HepG2 (cell line): ENCODE data around the gene SPATS2. TPM values are rescaled to one million over a fixed set of nuclear protein-coding genes. Genes with fewer than 3 reads are reported as not detected.

Experiments used
- ATAD3A ChIP-seq: sonication (generic); formaldehyde crosslinking; IDR thresholded peaks from 2 replicates; pipeline ENCODE4 v1.4.0; 2020; ENCODE audit warnings: missing genetic modification reagents
- CC2D1A ChIP-seq: sonication (generic); formaldehyde crosslinking; IDR thresholded peaks from 2 replicates; pipeline ENCODE4 v1.8.1; 2023; ENCODE audit warnings: mild to moderate bottlenecking, missing genetic modification reagents
- DMAP1 ChIP-seq: IDR thresholded peaks from 2 replicates; pipeline ENCODE4 v1.6.1; 2016
- FOXO1 ChIP-seq: sonication (generic); formaldehyde crosslinking; IDR thresholded peaks from 2 replicates; pipeline ENCODE4 v1.4.0; 2020; ENCODE audit warnings: missing genetic modification reagents
- GATAD2A ChIP-seq: IDR thresholded peaks from 2 replicates; pipeline ENCODE4 v1.6.1; 2016
- HOXA5 ChIP-seq: sonication (generic); formaldehyde crosslinking; IDR thresholded peaks from 2 replicates; pipeline ENCODE4 v1.4.0; 2020; ENCODE audit warnings: missing genetic modification reagents
- KLF9 ChIP-seq: IDR thresholded peaks from 2 replicates; pipeline ENCODE4 v1.6.1; 2016; ENCODE audit warnings: low read depth
- NFATC3 ChIP-seq: sonication (generic); formaldehyde crosslinking; IDR thresholded peaks from 2 replicates; pipeline ENCODE4 v1.5.1; 2020; ENCODE audit warnings: mild to moderate bottlenecking, missing genetic modification reagents
- SMAD1 ChIP-seq: sonication (generic); formaldehyde crosslinking; IDR thresholded peaks from 2 replicates; pipeline ENCODE4 v1.4.0; 2020; ENCODE audit warnings: missing genetic modification reagents, low read depth, mild to moderate bottlenecking, borderline replicate concordance
- SRF ChIP-seq: IDR thresholded peaks from 2 replicates; pipeline ENCODE4 v1.6.1; 2011; ENCODE audit warnings: mild to moderate bottlenecking, low read depth, low read length, moderate library complexity
- SSRP1 ChIP-seq: IDR thresholded peaks from 2 replicates; pipeline ENCODE4 v1.6.1; 2016; ENCODE audit warnings: control low read depth
- TAF1 ChIP-seq: sonication (generic); formaldehyde crosslinking; IDR thresholded peaks from 2 replicates; pipeline ENCODE4 v1.4.0; 2020; ENCODE audit warnings: missing genetic modification reagents
- TGIF2 ChIP-seq: IDR thresholded peaks from 2 replicates; pipeline ENCODE4 v1.6.1; 2016; ENCODE audit warnings: control low read depth, missing compliant biosample characterization
- ZFP36L2 ChIP-seq: sonication (generic); formaldehyde crosslinking; IDR thresholded peaks from 2 replicates; pipeline ENCODE4 v1.4.0; 2020; ENCODE audit warnings: missing genetic modification reagents
- ZNF788 ChIP-seq: sonication (generic); formaldehyde crosslinking; IDR thresholded peaks from 2 replicates; pipeline ENCODE4 v1.5.0; 2020; ENCODE audit warnings: mild to moderate bottlenecking, missing genetic modification reagents, borderline replicate concordance
- polyA plus RNA-seq, 8 experiments: library from polyadenylated mRNA; depleted of rRNA in 3 of 8; stranded (reverse) in 7 of 8; unstranded in 1 of 8; fragments of >200 nt; fragmentation: Illumina TruSeq in 4 of 8; extraction: Trizol in 4 of 8; gene quantifications; 2 replicates each; pipeline versions ENCODE4 v1.2.1 to v1.2.3, GENCODE V29; 2011 to 2016; ENCODE audit warnings: low read depth in 4 of 8, missing spikeins in 1 of 8, mixed read lengths in 1 of 8; ENCODE audit not compliant: insufficient read depth in 1 of 8
- total RNA-seq, 5 experiments: library from RNA; depleted of rRNA; stranded (reverse); fragments of >200 nt; fragmentation: Illumina TruSeq; extraction: Trizol; gene quantifications; 2 replicates each; pipeline ENCODE4 v1.2.3, GENCODE V29; 2016; ENCODE audit warnings: low read depth in 1 of 5
- TF ChIP-seq, protein P1 (sequence below): sonication (generic); formaldehyde crosslinking; IDR thresholded peaks from 2 replicates; pipeline ENCODE4 v1.4.0; 2020; ENCODE audit warnings: mild to moderate bottlenecking, missing genetic modification reagents
- TF ChIP-seq, protein P2 (sequence below): sonication (generic); formaldehyde crosslinking; IDR thresholded peaks from 2 replicates; pipeline ENCODE4 v1.4.0; 2020; ENCODE audit warnings: missing genetic modification reagents, mild to moderate bottlenecking, borderline replicate concordance
- TF ChIP-seq, protein P3 (sequence below): sonication (generic); formaldehyde crosslinking; IDR thresholded peaks from 2 replicates; pipeline ENCODE4 v1.9.0; 2021; ENCODE audit warnings: missing genetic modification reagents, borderline replicate concordance
- TF ChIP-seq, protein P4 (sequence below): sonication (generic); formaldehyde crosslinking; IDR thresholded peaks from 2 replicates; pipeline ENCODE4 v1.4.0; 2020; ENCODE audit warnings: low read depth, mild to moderate bottlenecking, missing genetic modification reagents
- TF ChIP-seq, protein P5 (sequence below): sonication (generic); formaldehyde crosslinking; IDR thresholded peaks from 2 replicates; pipeline ENCODE4 v1.5.0; 2020; ENCODE audit warnings: missing genetic modification reagents

The SPATS2 gene
- total and polyA plus RNA-seq, 2 of the 13 experiments (the other 11 are each of a cell fraction or from before 2014, with no cell fraction given), result 19.3 to 28.1 TPM

DNA sequence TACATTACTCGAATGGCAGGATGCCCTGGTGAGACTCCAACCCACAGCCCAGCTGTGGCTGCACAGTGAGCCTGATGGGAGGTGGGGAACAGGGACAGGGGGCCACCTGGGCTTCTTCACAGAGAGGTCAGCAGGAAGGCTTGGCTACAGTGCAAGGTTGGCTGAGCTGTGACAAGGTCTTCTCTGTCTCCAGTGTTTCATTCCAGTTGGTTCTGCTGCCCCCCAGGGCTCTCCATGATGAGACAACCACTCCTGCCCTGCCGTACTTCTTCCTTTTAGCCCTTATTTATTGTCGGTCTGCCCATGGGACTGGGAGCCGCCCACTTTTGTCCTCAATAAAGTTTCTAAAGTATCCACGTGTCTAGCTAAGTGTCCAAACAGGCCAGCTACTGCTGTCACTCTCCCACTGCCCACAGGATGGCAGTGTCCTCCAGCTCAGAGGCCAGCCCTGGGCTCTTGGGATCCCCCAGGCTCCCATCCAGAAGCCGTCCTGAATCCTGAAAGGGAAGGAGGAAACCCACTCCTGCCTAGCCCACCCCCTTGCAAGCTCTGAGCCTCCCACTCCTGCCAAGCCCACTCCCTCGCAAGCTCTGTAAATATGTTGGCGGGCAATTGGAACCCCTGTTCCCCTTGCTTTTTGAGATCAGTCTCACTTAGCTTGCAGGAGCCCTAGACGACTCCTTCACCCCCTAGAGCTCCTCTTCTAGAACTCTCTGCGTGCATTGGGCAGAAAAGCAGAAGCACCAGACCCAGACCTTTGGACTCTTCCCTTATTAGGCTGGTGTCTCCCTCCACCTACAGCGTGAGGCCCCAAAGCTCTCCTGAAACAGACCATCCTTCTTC is 35.7 kb upstream of the SPATS2 start (continued):
- TF ChIP-seq, protein P1, sequence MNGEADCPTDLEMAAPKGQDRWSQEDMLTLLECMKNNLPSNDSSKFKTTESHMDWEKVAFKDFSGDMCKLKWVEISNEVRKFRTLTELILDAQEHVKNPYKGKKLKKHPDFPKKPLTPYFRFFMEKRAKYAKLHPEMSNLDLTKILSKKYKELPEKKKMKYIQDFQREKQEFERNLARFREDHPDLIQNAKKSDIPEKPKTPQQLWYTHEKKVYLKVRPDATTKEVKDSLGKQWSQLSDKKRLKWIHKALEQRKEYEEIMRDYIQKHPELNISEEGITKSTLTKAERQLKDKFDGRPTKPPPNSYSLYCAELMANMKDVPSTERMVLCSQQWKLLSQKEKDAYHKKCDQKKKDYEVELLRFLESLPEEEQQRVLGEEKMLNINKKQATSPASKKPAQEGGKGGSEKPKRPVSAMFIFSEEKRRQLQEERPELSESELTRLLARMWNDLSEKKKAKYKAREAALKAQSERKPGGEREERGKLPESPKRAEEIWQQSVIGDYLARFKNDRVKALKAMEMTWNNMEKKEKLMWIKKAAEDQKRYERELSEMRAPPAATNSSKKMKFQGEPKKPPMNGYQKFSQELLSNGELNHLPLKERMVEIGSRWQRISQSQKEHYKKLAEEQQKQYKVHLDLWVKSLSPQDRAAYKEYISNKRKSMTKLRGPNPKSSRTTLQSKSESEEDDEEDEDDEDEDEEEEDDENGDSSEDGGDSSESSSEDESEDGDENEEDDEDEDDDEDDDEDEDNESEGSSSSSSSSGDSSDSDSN (CRISPR knock-in tag), result no peak
- TF ChIP-seq TGIF2 (CRISPR knock-in tag) (peak; percentile 40; the same call in 1 of the 2 replicates), SMAD1 (CRISPR knock-in tag) (no peak), NFATC3 (no peak), CC2D1A (no peak), ZFP36L2 (CRISPR knock-in tag) (no peak), SSRP1 (CRISPR knock-in tag) (no peak), ZNF788 (CRISPR knock-in tag) (no peak), KLF9 (CRISPR knock-in tag) (no peak), HOXA5 (CRISPR knock-in tag) (no peak), GATAD2A (CRISPR knock-in tag) (0 out of 2 replicates have a peak, but pooled peaks have one; percentile 19), ATAD3A (no peak), TAF1 (CRISPR knock-in tag) (no peak), SRF (peak; percentile 84), DMAP1 (no peak), FOXO1 (peak; percentile 37; the same call in 1 of the 2 replicates)
- TF ChIP-seq, protein P2, sequence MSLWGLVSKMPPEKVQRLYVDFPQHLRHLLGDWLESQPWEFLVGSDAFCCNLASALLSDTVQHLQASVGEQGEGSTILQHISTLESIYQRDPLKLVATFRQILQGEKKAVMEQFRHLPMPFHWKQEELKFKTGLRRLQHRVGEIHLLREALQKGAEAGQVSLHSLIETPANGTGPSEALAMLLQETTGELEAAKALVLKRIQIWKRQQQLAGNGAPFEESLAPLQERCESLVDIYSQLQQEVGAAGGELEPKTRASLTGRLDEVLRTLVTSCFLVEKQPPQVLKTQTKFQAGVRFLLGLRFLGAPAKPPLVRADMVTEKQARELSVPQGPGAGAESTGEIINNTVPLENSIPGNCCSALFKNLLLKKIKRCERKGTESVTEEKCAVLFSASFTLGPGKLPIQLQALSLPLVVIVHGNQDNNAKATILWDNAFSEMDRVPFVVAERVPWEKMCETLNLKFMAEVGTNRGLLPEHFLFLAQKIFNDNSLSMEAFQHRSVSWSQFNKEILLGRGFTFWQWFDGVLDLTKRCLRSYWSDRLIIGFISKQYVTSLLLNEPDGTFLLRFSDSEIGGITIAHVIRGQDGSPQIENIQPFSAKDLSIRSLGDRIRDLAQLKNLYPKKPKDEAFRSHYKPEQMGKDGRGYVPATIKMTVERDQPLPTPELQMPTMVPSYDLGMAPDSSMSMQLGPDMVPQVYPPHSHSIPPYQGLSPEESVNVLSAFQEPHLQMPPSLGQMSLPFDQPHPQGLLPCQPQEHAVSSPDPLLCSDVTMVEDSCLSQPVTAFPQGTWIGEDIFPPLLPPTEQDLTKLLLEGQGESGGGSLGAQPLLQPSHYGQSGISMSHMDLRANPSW (CRISPR knock-in tag), result no peak
- TF ChIP-seq, protein P3, sequence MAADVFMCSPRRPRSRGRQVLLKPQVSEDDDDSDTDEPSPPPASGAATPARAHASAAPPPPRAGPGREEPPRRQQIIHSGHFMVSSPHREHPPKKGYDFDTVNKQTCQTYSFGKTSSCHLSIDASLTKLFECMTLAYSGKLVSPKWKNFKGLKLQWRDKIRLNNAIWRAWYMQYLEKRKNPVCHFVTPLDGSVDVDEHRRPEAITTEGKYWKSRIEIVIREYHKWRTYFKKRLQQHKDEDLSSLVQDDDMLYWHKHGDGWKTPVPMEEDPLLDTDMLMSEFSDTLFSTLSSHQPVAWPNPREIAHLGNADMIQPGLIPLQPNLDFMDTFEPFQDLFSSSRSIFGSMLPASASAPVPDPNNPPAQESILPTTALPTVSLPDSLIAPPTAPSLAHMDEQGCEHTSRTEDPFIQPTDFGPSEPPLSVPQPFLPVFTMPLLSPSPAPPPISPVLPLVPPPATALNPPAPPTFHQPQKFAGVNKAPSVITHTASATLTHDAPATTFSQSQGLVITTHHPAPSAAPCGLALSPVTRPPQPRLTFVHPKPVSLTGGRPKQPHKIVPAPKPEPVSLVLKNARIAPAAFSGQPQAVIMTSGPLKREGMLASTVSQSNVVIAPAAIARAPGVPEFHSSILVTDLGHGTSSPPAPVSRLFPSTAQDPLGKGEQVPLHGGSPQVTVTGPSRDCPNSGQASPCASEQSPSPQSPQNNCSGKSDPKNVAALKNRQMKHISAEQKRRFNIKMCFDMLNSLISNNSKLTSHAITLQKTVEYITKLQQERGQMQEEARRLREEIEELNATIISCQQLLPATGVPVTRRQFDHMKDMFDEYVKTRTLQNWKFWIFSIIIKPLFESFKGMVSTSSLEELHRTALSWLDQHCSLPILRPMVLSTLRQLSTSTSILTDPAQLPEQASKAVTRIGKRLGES, result no peak
- TF ChIP-seq, protein P4, sequence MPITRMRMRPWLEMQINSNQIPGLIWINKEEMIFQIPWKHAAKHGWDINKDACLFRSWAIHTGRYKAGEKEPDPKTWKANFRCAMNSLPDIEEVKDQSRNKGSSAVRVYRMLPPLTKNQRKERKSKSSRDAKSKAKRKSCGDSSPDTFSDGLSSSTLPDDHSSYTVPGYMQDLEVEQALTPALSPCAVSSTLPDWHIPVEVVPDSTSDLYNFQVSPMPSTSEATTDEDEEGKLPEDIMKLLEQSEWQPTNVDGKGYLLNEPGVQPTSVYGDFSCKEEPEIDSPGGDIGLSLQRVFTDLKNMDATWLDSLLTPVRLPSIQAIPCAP (CRISPR knock-in tag), result no peak
- TF ChIP-seq, protein P5, sequence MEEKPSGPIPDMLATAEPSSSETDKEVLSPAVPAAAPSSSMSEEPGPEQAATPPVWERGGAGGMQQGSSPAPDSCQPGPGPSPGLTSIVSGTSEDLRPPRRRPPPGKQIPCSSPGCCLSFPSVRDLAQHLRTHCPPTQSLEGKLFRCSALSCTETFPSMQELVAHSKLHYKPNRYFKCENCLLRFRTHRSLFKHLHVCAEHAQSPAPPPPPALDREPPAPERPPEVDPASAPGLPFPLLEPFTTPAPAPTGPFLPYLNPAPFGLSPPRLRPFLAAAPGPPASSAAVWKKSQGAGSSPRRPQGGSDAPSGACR, result no peak
- TF ChIP-seq, all 625 proteins: peak for 22
